Endothelial cell of umbilical vein (primary cell): ENCODE data around the gene PRIM2. TPM values are rescaled to one million over a fixed set of nuclear protein-coding genes. Genes with fewer than 3 reads are reported as not detected.

ENCODE experiments used
- BruUV-seq: library from RNA; stranded (reverse); fragments of 400-500 nt; replicated peaks from 2 replicates; lab custom pipeline; 2021; lab: Mats Ljungman, UMichigan
- CTCF ChIA-PET: fragments of 300-600, 350-600 bp; sonication (Branson Sonifier 250); formaldehyde crosslinking; loops from one replicate; lab custom pipeline; 2021; ENCODE audit warnings: antibody characterized with exemption, inconsistent platforms; lab: Charles Lee
- POLR2A ChIA-PET: fragments of 300-600, 350-600 bp; sonication (Branson Sonifier 250); formaldehyde crosslinking; loops from one replicate; lab custom pipeline; 2021; ENCODE audit warnings: antibody characterized with exemption, inconsistent platforms; lab: Charles Lee
- DNase-seq: peaks from one replicate; pipeline ENCODE4 v3.0.0-alpha.2; 2011; ENCODE audit warnings: low read depth, low spot score
- FAIRE-seq: peaks from 2 replicates; lab custom pipeline; 2011; peaks lifted over from hg19 to GRCh38; lab: Jason Lieb, UNC
- H2AFZ ChIP-seq: 2 replicates; pipeline ENCODE4 v1.6.0; 2012; ENCODE audit warnings: low read depth, low read length, control low read depth, inconsistent platforms
- H3K27ac ChIP-seq: 2 replicates; pipeline ENCODE4 v1.5.1; 2011; ENCODE audit warnings: low read depth, mild to moderate bottlenecking, control low read depth, low read length, moderate library complexity; ENCODE audit not compliant: insufficient read depth
- H3K27me3 ChIP-seq, 2 experiments: 2 replicates each; pipeline versions ENCODE4 v1.6.0 to v1.6.1; 2011; ENCODE audit warnings: low read length in 2 of 2, mixed read lengths in 1 of 2; ENCODE audit not compliant: control insufficient read depth in 2 of 2, insufficient read depth in 2 of 2
- H3K36me3 ChIP-seq, 2 experiments: 2 replicates in 1 of 2; 3 replicates in 1 of 2; pipeline ENCODE4 v1.5.1; 2011; ENCODE audit warnings: low read length in 2 of 2, mild to moderate bottlenecking in 1 of 2, moderate library complexity in 1 of 2; ENCODE audit not compliant: control insufficient read depth in 2 of 2, insufficient read depth in 2 of 2; ENCODE audit errors: extremely low read depth in 1 of 2
- H3K4me1 ChIP-seq: 3 replicates; pipeline ENCODE4 v1.5.1; 2011; ENCODE audit warnings: mild to moderate bottlenecking, low read length; ENCODE audit not compliant: control insufficient read depth, insufficient read depth; ENCODE audit errors: extremely low read depth
- H3K4me2 ChIP-seq: 2 replicates; pipeline ENCODE4 v1.6.1; 2011; ENCODE audit warnings: low read length, control low read depth, mixed read lengths; ENCODE audit not compliant: insufficient read depth
- H3K4me3 ChIP-seq, 3 experiments: fragments of 200-600 bp in 1 of 3; sonication (generic), shearing (Covaris generic) in 1 of 3; replicated peaks in 1 of 3; 2 replicates each; pipeline ENCODE4 v1.5.1; 2011 to 2016; ENCODE audit warnings: control low read depth in 3 of 3, low read length in 3 of 3, mild to moderate bottlenecking in 2 of 3, inconsistent platforms in 1 of 3, low read depth in 1 of 3, moderate library complexity in 1 of 3; ENCODE audit not compliant: insufficient read depth in 1 of 3
- H3K79me2 ChIP-seq: 2 replicates; pipeline ENCODE4 v1.6.0; 2012; ENCODE audit warnings: low read length, inconsistent platforms; ENCODE audit not compliant: control insufficient read depth, insufficient read depth
- H3K9ac ChIP-seq: replicated peaks from 2 replicates; pipeline ENCODE3; 2011; ENCODE audit warnings: low read length, control low read depth; ENCODE audit not compliant: insufficient read depth; ENCODE audit errors: extremely low read depth
- H3K9me1 ChIP-seq: replicated peaks from 3 replicates; pipeline ENCODE4 v1.6.0; 2011; ENCODE audit warnings: mild to moderate bottlenecking, low read length; ENCODE audit not compliant: control insufficient read depth, insufficient read depth; ENCODE audit errors: extremely low read depth
- H3K9me3 ChIP-seq: replicated peaks from 2 replicates; pipeline ENCODE4 v1.5.1; 2012; ENCODE audit warnings: low read length, inconsistent platforms; ENCODE audit not compliant: control insufficient read depth, insufficient read depth
- H4K20me1 ChIP-seq: replicated peaks from 2 replicates; pipeline ENCODE3; 2011; ENCODE audit warnings: mild to moderate bottlenecking, low read length; ENCODE audit not compliant: control insufficient read depth, insufficient read depth; ENCODE audit errors: extremely low read depth
- CTCF ChIP-seq, 2 donors: IDR thresholded peaks; 1 replicate in 1 of 2; 2 replicates in 1 of 2; pipeline ENCODE4 v1.5.1; 2011; ENCODE audit warnings: low read length in 2 of 2, mild to moderate bottlenecking in 2 of 2, moderate library complexity in 2 of 2, control low read depth in 1 of 2, inconsistent platforms in 1 of 2, low read depth in 1 of 2; ENCODE audit not compliant: insufficient read depth in 1 of 2; ENCODE audit errors: extremely low read depth in 1 of 2
- EZH2 ChIP-seq: IDR thresholded peaks from 2 replicates; pipeline ENCODE4 v1.6.1; 2012; ENCODE audit warnings: borderline replicate concordance, low read depth, mild to moderate bottlenecking, moderate library complexity, low read length, inconsistent platforms; ENCODE audit not compliant: severe bottlenecking
- FOS ChIP-seq: IDR thresholded peaks from 2 replicates; pipeline ENCODE4 v1.6.1; 2011; ENCODE audit warnings: mild to moderate bottlenecking, low read length, moderate library complexity, borderline replicate concordance; ENCODE audit not compliant: insufficient read depth
- GATA2 ChIP-seq: IDR thresholded peaks from 2 replicates; pipeline ENCODE4 v1.7.0; 2011; ENCODE audit warnings: low read depth, mild to moderate bottlenecking, moderate library complexity, mixed read lengths, low read length; ENCODE audit not compliant: insufficient read length, insufficient read depth
- JUN ChIP-seq: IDR thresholded peaks from 2 replicates; pipeline ENCODE4 v1.6.1; 2011; ENCODE audit warnings: borderline replicate concordance, low read depth; ENCODE audit not compliant: insufficient read length, insufficient read depth
- MAX ChIP-seq: IDR thresholded peaks from 2 replicates; pipeline ENCODE4 v1.6.1; 2011; ENCODE audit not compliant: insufficient read depth, insufficient read length
- MYC ChIP-seq: IDR thresholded peaks from one replicate; pipeline ENCODE4 v1.6.1; 2011; ENCODE audit warnings: mild to moderate bottlenecking, low read depth, low read length
- POLR2A ChIP-seq: IDR thresholded peaks from 2 replicates; pipeline ENCODE4 v1.6.1; 2012; ENCODE audit warnings: low read depth, mild to moderate bottlenecking, control low read depth, low read length
- POLR2AphosphoS5 ChIP-seq: IDR thresholded peaks from 2 replicates; pipeline ENCODE4 v1.6.1; 2012; ENCODE audit warnings: low read depth, mild to moderate bottlenecking, control low read depth, low read length, moderate library complexity; ENCODE audit not compliant: insufficient read depth
- dilution Hi-C: fragments of 300-500 bp; cut with MboI; formaldehyde crosslinking; loops from one replicate; pipeline ENCODE4 v1.15.0; 2019; ENCODE audit warnings: low sequenced_read_pairs; ENCODE audit not compliant: extremely low pct_ligation_motif_present
- intact Hi-C: fragments of 100-400 bp; cut with micrococcal nuclease; formaldehyde crosslinking; loops from one replicate; pipeline ENCODE4 v1.10.0; 2022
- polyA plus RNA-seq, 4 experiments: library from polyadenylated mRNA; depleted of rRNA in 3 of 4; stranded (reverse) in 3 of 4; unstranded in 1 of 4; fragments of >200 nt; gene quantifications; 2 replicates each; pipeline versions ENCODE4 v1.2.1 to v1.2.3, GENCODE V29; 2011 to 2012; ENCODE audit warnings: missing spikeins in 1 of 4
- total RNA-seq: library from RNA; stranded (reverse); gene quantifications from 2 replicates; pipeline ENCODE4 v1.2.3, GENCODE V29; 2021

PRIM2 gene
- total and polyA plus RNA-seq, 2 donors (not counting 3 experiments of a cell fraction or from before 2014, with no cell fraction given) = 5.3 to 21.0 TPM

GRCh38 chr6:57297505-57297904, 19.9 kb upstream of the PRIM2 start:
- intact Hi-C loops (no loop called here), dilution Hi-C loops (no loop called here)
- ChIA-PET POLR2A (no interaction called here), CTCF (no interaction called here)
- H3K27me3 ChIP-seq = no peaks in the 10 kb centered on the region
- no peaks in the 10 kb centered on the region for H3K4me1 ChIP-seq
- no TSS peak for BruUV-seq
- no peak overlapping the region for H3K4me3 ChIP-seq
- no peaks in the 10 kb centered on the region for H3K9me3 ChIP-seq
- no peak for TF ChIP-seq POLR2AphosphoS5
- TF ChIP-seq EZH2 = no peak
- no peak for TF ChIP-seq MYC
- no peak for TF ChIP-seq FOS
- TF ChIP-seq POLR2A = no peak
- no peak for TF ChIP-seq JUN
- no peak for TF ChIP-seq MAX
- no peak for TF ChIP-seq CTCF (IDR thresholded peaks at IDR 0.05; ENCODE audit: extremely low read depth in 1 of 2, insufficient read depth in 1 of 2, low read depth in 1 of 2, low read length in 2 of 2)
- TF ChIP-seq GATA2 = no peak
- no peaks in the 10 kb centered on the region for H3K79me2 ChIP-seq
- FAIRE-seq = no peak
- H3K9ac ChIP-seq = no peak overlapping the region
- no peaks in the 10 kb centered on the region for H3K9me1 ChIP-seq
- no peak overlapping the region for H3K27ac ChIP-seq
- no peak for DNase-seq
- H2AFZ ChIP-seq = no peak overlapping the region
- no peak overlapping the region for H3K4me2 ChIP-seq
- H4K20me1 ChIP-seq = no peaks in the 10 kb centered on the region
- H3K36me3 ChIP-seq = no peaks in the 10 kb centered on the region
